ENCODE data around the gene NDUFS6.

Gene NDUFS6

DNA sequence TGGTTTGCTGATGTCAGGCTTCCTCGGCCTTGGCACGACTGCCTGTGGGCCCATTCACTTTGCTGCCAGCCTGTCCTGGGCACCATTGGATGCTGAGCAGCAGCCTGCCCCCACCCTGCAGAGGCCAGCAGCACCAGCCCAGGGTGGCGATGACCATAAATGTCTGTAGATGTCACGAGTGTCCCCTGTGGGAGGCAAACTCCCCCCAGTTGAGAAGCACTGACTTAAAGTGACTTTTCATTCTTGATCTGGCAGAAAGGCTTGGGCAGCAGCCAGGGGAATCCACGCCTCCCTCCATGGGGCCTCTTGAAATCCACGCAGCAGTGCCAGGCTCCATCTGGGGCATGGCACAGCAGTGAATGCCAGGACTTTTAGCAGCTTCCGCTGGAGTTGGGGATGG, 59.7 kb downstream of the NDUFS6 start:
- TF ChIP-seq, protein P1, sequence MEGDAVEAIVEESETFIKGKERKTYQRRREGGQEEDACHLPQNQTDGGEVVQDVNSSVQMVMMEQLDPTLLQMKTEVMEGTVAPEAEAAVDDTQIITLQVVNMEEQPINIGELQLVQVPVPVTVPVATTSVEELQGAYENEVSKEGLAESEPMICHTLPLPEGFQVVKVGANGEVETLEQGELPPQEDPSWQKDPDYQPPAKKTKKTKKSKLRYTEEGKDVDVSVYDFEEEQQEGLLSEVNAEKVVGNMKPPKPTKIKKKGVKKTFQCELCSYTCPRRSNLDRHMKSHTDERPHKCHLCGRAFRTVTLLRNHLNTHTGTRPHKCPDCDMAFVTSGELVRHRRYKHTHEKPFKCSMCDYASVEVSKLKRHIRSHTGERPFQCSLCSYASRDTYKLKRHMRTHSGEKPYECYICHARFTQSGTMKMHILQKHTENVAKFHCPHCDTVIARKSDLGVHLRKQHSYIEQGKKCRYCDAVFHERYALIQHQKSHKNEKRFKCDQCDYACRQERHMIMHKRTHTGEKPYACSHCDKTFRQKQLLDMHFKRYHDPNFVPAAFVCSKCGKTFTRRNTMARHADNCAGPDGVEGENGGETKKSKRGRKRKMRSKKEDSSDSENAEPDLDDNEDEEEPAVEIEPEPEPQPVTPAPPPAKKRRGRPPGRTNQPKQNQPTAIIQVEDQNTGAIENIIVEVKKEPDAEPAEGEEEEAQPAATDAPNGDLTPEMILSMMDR (IDR thresholded peaks at IDR 0.05; ENCODE audit: low read length, missing control alignments) = no peak
- no peak for DNase-seq (ENCODE audit: low read depth)
- H3K4me3 ChIP-seq (replicated peaks; ENCODE audit: low read depth, low read length) = no peak overlapping the region

DNA sequence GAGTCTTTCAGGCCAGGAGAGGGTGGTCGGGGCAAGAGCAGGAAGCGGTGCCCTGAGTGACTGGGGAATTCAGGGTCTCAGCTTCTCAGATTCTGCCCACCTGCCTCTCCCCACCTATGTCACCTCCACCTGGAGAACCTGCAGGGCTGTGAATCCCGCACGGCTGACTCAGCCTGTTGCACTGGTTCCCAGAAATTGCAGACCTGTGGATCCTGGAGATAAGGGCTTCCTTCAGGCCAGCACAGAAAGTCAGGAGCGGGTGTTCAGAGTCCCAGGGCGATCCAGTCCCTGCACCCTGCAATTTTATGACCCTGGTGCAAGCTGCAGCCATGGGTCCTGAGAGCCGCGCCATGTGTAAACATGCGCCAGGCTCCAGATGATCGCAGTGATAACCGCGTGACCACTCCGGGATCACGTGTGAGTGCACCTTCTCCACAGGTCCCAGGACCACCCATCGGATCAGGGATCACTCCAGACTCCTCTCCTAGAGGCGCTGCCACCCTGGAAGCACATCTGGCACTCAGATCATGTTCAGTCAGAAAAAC, 63.8 kb downstream of the NDUFS6 start:
- TF ChIP-seq, protein P1 (IDR thresholded peaks at IDR 0.05; ENCODE audit: low read length, missing control alignments) = no peak
- H3K4me3 ChIP-seq (replicated peaks; ENCODE audit: low read depth, low read length) = no peak overlapping the region
- DNase-seq (ENCODE audit: low read depth) = no peak

DNA sequence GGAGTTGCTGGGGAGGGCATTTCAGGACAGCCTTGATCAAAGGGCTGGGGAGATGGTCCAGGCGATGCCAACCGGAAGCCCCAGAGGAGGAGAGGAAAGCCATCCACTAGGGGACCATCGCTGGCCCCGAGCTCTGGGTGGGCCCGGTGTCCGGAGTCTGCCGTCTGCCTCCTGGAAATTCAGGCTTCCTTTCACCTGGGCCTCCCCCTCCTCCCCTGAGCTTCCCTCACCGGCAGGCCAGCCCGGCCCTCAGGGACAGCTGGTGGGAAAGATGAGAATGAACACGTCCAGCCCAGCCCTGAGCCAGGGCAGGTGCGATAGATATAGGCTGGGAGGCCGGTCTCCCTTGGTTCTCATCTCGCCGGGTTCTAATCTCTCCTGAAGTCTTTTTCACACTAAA, 64.3 kb downstream of the NDUFS6 start:
- H3K4me3 ChIP-seq (replicated peaks; ENCODE audit: low read depth, low read length) = no peak overlapping the region
- TF ChIP-seq, protein P1 (IDR thresholded peaks at IDR 0.05; ENCODE audit: low read length, missing control alignments) = no peak
- DNase-seq (ENCODE audit: low read depth) = no peak

Data from fibroblast of pulmonary artery (primary cell).